Trophoblast cell (in vitro differentiated cells and primary cell): Measurements from ENCODE around the gene TMCC1.

Source experiments
- DNase-seq, 2 donors: peaks; one replicate each; pipeline ENCODE4 v3.0.0-alpha.2; 2016
- H2AFZ ChIP-seq: 2 replicates; pipeline ENCODE4 v1.6.1; 2013; ENCODE audit warnings: low read length, moderate library complexity, mild to moderate bottlenecking; ENCODE audit not compliant: insufficient read depth, poor library complexity
- H2AK5ac ChIP-seq: 2 replicates; pipeline ENCODE4 v1.6.1; 2013; ENCODE audit warnings: mild to moderate bottlenecking, low read length
- H2BK120ac ChIP-seq: 2 replicates; pipeline ENCODE4 v1.6.1; 2013; ENCODE audit warnings: low read length, mild to moderate bottlenecking, moderate library complexity; ENCODE audit not compliant: insufficient read depth, poor library complexity
- H2BK12ac ChIP-seq: 2 replicates; pipeline ENCODE4 v1.6.1; 2013; ENCODE audit warnings: mild to moderate bottlenecking, low read length, moderate library complexity
- H2BK5ac ChIP-seq: 2 replicates; pipeline ENCODE4 v1.6.1; 2013; ENCODE audit warnings: low read length, low read depth, moderate library complexity, mild to moderate bottlenecking; ENCODE audit not compliant: poor library complexity
- H3K14ac ChIP-seq: 2 replicates; pipeline ENCODE4 v1.6.1; 2013; ENCODE audit warnings: mild to moderate bottlenecking, low read length
- H3K18ac ChIP-seq: 2 replicates; pipeline ENCODE4 v1.6.1; 2013; ENCODE audit warnings: mild to moderate bottlenecking, low read length
- H3K23ac ChIP-seq: 2 replicates; pipeline ENCODE4 v1.6.1; 2013; ENCODE audit warnings: low read length
- H3K27ac ChIP-seq: 2 replicates; pipeline ENCODE4 v1.5.1; 2013; ENCODE audit warnings: low read depth, mild to moderate bottlenecking, inconsistent platforms, low read length, moderate library complexity
- H3K27me3 ChIP-seq: 2 replicates; pipeline ENCODE4 v1.6.1; 2013; ENCODE audit warnings: inconsistent platforms, mild to moderate bottlenecking, low read length, moderate library complexity; ENCODE audit not compliant: insufficient read depth
- H3K36me3 ChIP-seq, 2 experiments: 1 replicate in 1 of 2; 2 replicates in 1 of 2; pipeline ENCODE4 v1.6.1; 2013; ENCODE audit warnings: low read length in 2 of 2, mild to moderate bottlenecking in 2 of 2, moderate library complexity in 1 of 2; ENCODE audit not compliant: insufficient read depth in 2 of 2, control insufficient read depth in 1 of 2
- H3K4ac ChIP-seq: 2 replicates; pipeline ENCODE4 v1.6.1; 2013; ENCODE audit warnings: low read depth, mild to moderate bottlenecking, low read length, moderate library complexity
- H3K4me1 ChIP-seq, 2 experiments: 1 replicate in 1 of 2; 2 replicates in 1 of 2; pipeline ENCODE4 v1.6.1; 2013; ENCODE audit warnings: low read length in 2 of 2, mild to moderate bottlenecking in 2 of 2, moderate library complexity in 1 of 2; ENCODE audit not compliant: insufficient read depth in 2 of 2, control insufficient read depth in 1 of 2
- H3K4me2 ChIP-seq: 2 replicates; pipeline ENCODE4 v1.6.1; 2013; ENCODE audit warnings: inconsistent platforms, mild to moderate bottlenecking, low read length, moderate library complexity
- H3K4me3 ChIP-seq: 2 replicates; pipeline ENCODE4 v1.5.1; 2013; ENCODE audit warnings: mild to moderate bottlenecking, low read depth, low read length, inconsistent platforms
- H3K79me1 ChIP-seq: one replicate; pipeline ENCODE4 v1.6.1; 2013; ENCODE audit warnings: low read length
- H3K79me2 ChIP-seq: 2 replicates; pipeline ENCODE4 v1.6.1; 2013; ENCODE audit warnings: low read length, mild to moderate bottlenecking; ENCODE audit not compliant: control insufficient read depth, insufficient read depth, poor library complexity
- H3K9ac ChIP-seq: 2 replicates; pipeline ENCODE4 v1.6.1; 2013; ENCODE audit warnings: mild to moderate bottlenecking, low read length
- H3K9me3 ChIP-seq: 2 replicates; pipeline ENCODE4 v1.6.1; 2013; ENCODE audit warnings: low read depth, mild to moderate bottlenecking, control low read depth, inconsistent platforms, low read length; ENCODE audit not compliant: insufficient read depth
- H4K12ac ChIP-seq: 2 replicates; pipeline ENCODE4 v1.6.1; 2013; ENCODE audit warnings: low read depth, mild to moderate bottlenecking, low read length, moderate library complexity
- H4K8ac ChIP-seq: 2 replicates; pipeline ENCODE4 v1.6.1; 2013; ENCODE audit warnings: low read depth, mild to moderate bottlenecking, low read length, moderate library complexity
- H4K91ac ChIP-seq: one replicate; pipeline ENCODE4 v1.6.1; 2013; ENCODE audit warnings: low read depth, mild to moderate bottlenecking, low read length, moderate library complexity
- WGBS: extraction: QIAGEN DNeasy Blood & Tissue Kit; methylation state at CpG from one replicate; pipeline ENCODE4 v1.1.7; 2013; ENCODE audit warnings: missing lambda C conversion rate; ENCODE audit not compliant: insufficient read length, insufficient coverage; ENCODE audit errors: extremely low coverage; 5-methylcytosine and 5-hydroxymethylcytosine counted together

TMCC1 gene

DNA sequence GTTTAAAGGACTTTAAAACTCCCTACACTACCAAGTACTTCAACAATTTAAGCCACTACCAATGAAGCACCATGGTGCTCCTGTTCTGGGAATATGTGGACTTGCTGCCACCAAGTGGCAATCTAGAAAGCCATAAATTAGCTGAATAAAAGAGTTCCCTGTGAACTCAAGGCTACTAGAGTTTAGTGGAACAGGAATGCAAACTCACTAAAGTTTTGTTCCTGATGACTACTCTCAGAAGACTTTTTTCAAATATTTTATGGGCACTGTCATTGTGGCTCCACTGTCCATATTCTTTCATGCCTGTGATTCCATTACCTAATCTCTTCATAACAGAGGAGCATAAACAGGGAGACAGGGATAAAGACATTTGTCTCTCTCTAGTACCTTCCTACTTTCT is 63.9 kb downstream of the TMCC1 start:
- no peak overlapping the region for H4K8ac ChIP-seq
- H3K9ac ChIP-seq, result no peak overlapping the region
- peaks cover 2% of the 10 kb centered on the region for H3K79me2 ChIP-seq
- DNase-seq, result peak; percentile 81 to 95
- no peak overlapping the region for H2BK120ac ChIP-seq
- no peak overlapping the region for H3K27ac ChIP-seq
- H3K4me2 ChIP-seq, result no peak overlapping the region
- H4K91ac ChIP-seq, result no peak overlapping the region
- H3K9me3 ChIP-seq, result no peaks in the 10 kb centered on the region
- no peak overlapping the region for H3K23ac ChIP-seq
- no peaks in the 10 kb centered on the region for H3K79me1 ChIP-seq
- no peak overlapping the region for H3K18ac ChIP-seq
- H2AFZ ChIP-seq, result no peak overlapping the region
- H3K14ac ChIP-seq, result no peak overlapping the region
- H3K4me3 ChIP-seq, result no peak overlapping the region
- no peaks in the 10 kb centered on the region for H3K27me3 ChIP-seq
- H3K4me1 ChIP-seq, result no peaks in the 10 kb centered on the region
- no peak overlapping the region for H2BK5ac ChIP-seq
- H3K4ac ChIP-seq, result no peak overlapping the region
- no peak overlapping the region for H2BK12ac ChIP-seq
- peaks cover 3 to 5% of the 10 kb centered on the region in 2 experiments for H3K36me3 ChIP-seq
- no peak overlapping the region for H4K12ac ChIP-seq
- H2AK5ac ChIP-seq, result no peak overlapping the region

DNA sequence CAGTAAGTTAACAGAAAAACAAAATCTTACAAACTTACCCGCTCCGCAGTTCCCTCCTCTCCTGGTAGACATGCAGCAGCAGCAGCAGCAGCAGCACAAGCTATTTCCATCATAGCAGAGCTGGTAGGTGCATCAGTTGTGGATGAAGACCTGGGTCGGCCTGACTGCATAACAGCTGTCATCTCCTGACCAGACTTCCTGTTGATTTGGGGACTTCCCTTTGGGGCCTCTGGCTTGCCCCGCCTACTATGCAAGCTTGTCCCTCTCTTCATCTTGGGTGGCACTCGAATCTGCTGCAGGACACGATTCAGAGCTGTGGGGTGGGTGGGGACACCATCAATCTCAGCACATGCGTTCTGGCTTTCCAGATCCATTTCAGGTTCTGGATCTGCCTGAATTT is 65.7 kb downstream of the TMCC1 start:
- Histone ChIP-seq H3K23ac (no peak overlapping the region), H3K79me2 (no peaks in the 10 kb centered on the region), H2BK12ac (no peak overlapping the region), H2AFZ (no peak overlapping the region), H3K36me3 (peaks cover 3 to 5% of the 10 kb centered on the region in 2 experiments), H4K8ac (no peak overlapping the region), H3K79me1 (no peaks in the 10 kb centered on the region), H3K4me3 (no peak overlapping the region), H3K9me3 (no peaks in the 10 kb centered on the region), H4K12ac (no peak overlapping the region), H2AK5ac (no peak overlapping the region), H3K9ac (no peak overlapping the region), H3K27ac (no peak overlapping the region), H3K14ac (no peak overlapping the region), H3K18ac (no peak overlapping the region), H3K27me3 (no peaks in the 10 kb centered on the region), H4K91ac (no peak overlapping the region), H3K4me2 (no peak overlapping the region), H3K4me1 (no peaks in the 10 kb centered on the region), H2BK5ac (no peak overlapping the region), H3K4ac (no peak overlapping the region), H2BK120ac (no peak overlapping the region)
- no CpG with 5 or more reads among the region's 7 CpGs for WGBS
- no peak for DNase-seq

DNA sequence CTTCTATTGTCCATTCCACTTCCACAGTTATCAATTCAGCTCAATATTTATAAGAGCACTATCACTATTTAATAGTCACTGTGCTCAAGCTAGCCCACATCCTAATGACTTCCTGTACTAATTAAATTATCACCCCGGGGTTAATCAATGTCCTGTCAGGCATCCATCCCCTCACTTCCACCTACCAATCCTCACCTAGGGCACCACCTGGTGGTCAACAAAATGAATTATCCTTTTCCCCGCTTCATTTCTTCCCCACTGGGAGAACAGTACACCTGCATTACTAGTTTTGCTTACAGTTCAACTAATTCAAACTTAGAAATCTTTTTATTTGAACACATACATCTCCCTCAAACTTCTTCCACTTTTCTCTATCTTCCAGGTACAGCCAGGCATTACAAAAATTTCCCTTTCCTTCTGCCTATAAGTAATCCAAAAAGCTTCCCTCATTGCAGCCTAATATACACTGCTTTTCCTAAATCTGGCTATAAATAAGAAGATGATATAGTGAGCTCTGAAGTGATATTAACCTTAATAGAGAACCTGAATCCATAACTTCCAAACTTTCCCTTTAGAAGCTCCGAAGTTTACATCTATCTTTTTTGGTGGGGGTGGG is 68.5 kb downstream of the TMCC1 start:
- no peak overlapping the region for H4K8ac ChIP-seq
- H3K14ac ChIP-seq, result no peak overlapping the region
- DNase-seq, result peak in 1 of 2 donors; percentile 78
- H3K9me3 ChIP-seq, result no peaks in the 10 kb centered on the region
- no peak overlapping the region for H3K23ac ChIP-seq
- H3K4me3 ChIP-seq, result no peak overlapping the region
- H3K36me3 ChIP-seq, result peaks cover 3 to 5% of the 10 kb centered on the region in 2 experiments
- no peak overlapping the region for H3K18ac ChIP-seq
- H3K27ac ChIP-seq, result no peak overlapping the region
- WGBS, result no CpG with 5 or more reads among the region's 3 CpGs
- no peak overlapping the region for H4K12ac ChIP-seq
- no peak overlapping the region for H2BK12ac ChIP-seq
- H3K79me2 ChIP-seq, result no peaks in the 10 kb centered on the region
- H2BK5ac ChIP-seq, result no peak overlapping the region
- peaks cover 0 to 2% of the 10 kb centered on the region in 2 experiments for H3K4me1 ChIP-seq
- no peak overlapping the region for H2AFZ ChIP-seq
- no peak overlapping the region for H2AK5ac ChIP-seq
- H3K4me2 ChIP-seq, result no peak overlapping the region
- no peak overlapping the region for H3K4ac ChIP-seq
- no peak overlapping the region for H4K91ac ChIP-seq
- H3K9ac ChIP-seq, result no peak overlapping the region
- H2BK120ac ChIP-seq, result no peak overlapping the region
- H3K79me1 ChIP-seq, result no peaks in the 10 kb centered on the region
- H3K27me3 ChIP-seq, result no peaks in the 10 kb centered on the region

- H3K9me3 ChIP-seq, result no peaks in the 10 kb centered on the region
- peaks cover 0 to 2% of the 10 kb centered on the region in 2 experiments for H3K4me1 ChIP-seq
- H3K4ac ChIP-seq, result no peak overlapping the region
- no peak overlapping the region for H2BK12ac ChIP-seq
- H3K27ac ChIP-seq, result no peak overlapping the region
- H3K4me3 ChIP-seq, result no peak overlapping the region
- peak in 1 of 2 donors; percentile 50 for DNase-seq
- no peaks in the 10 kb centered on the region for H3K79me2 ChIP-seq
- H4K91ac ChIP-seq, result no peak overlapping the region
- no peak overlapping the region for H2BK5ac ChIP-seq
- H4K8ac ChIP-seq, result no peak overlapping the region
- peaks cover 1 to 2% of the 10 kb centered on the region in 2 experiments for H3K36me3 ChIP-seq
- no peak overlapping the region for H2AFZ ChIP-seq
- no peak overlapping the region for H3K18ac ChIP-seq
- H3K79me1 ChIP-seq, result no peaks in the 10 kb centered on the region
- H3K9ac ChIP-seq, result no peak overlapping the region
- no peak overlapping the region for H2BK120ac ChIP-seq
- H2AK5ac ChIP-seq, result no peak overlapping the region
- WGBS, result no CpG with 5 or more reads among the region's 1 CpG
- H3K14ac ChIP-seq, result no peak overlapping the region
- no peak overlapping the region for H3K23ac ChIP-seq
- H4K12ac ChIP-seq, result no peak overlapping the region
- H3K4me2 ChIP-seq, result no peak overlapping the region
- H3K27me3 ChIP-seq, result no peaks in the 10 kb centered on the region
Measured at GRCh38 chr3:129822679-129823078, 70.8 kb downstream of the TMCC1 start.
